ENCODE measurements around the gene SPATA24.
A peak's percentile ranks its signal among the peaks of the same experiment; 100 is the strongest.
"Not testable (repeated sequence)": the region's sequence is repeated elsewhere in the genome, so short reads cannot be mapped to it uniquely, and the experiment has no call there.

SPATA24 gene

DNA sequence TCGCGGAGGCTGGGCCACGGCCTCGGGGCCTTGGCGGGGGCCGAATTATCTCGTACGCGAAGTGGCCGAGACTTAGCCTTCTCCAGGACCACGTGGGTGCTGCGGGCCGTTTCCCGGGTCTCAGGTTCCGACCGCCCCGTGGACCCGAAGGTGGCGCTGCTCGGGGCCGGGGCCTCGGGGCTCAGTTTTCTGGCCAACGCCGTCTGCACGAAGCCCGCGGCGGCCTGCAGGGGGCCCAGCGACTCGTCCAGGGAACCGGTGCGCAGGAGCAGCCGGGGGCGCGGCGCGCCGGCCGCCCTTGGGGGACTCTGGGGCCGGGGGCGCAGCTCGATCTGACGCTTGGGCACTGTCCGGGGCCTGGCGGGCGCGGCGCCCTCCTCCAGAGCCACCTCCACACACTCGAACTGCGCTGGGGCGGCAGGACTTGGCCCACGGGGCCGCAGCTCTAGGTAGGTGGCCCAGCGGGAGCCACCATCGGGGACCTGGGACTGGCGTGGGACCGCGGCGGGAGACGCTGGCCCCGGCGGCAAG, 9.7 kb downstream of the SPATA24 start:
- DNase-seq: peak; percentile 66

DNA sequence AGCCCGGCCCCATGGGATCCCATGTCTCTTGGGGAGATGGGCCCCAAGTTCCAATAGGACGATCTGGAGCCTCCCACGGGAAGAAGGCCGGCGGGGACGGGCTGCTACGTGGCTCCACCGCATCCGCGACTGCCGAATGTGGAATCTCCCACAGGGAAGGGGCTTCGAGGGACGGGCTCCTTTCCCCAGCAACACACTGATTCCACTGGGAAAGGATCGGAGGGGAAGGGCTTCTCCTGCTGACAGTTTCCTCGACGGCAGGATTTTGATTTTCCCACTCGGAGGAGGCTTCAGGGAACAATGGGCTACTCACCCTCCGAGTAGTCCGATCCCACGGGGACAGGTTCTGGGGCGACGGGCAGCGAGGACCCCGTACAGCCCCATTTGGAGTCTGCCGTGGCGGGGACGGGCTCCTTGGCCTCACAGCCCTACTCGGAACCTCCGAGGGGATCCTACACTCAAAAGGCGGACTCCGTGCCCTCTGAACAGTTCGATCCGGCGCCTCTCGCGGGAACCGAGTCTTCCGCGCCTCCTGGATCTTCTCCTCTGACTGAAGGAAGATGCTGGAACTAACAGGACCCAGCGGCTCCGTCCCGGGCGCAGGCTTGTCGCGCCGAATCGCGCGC, 10.3 kb downstream of the SPATA24 start:
- DNase-seq: no peak

DNA sequence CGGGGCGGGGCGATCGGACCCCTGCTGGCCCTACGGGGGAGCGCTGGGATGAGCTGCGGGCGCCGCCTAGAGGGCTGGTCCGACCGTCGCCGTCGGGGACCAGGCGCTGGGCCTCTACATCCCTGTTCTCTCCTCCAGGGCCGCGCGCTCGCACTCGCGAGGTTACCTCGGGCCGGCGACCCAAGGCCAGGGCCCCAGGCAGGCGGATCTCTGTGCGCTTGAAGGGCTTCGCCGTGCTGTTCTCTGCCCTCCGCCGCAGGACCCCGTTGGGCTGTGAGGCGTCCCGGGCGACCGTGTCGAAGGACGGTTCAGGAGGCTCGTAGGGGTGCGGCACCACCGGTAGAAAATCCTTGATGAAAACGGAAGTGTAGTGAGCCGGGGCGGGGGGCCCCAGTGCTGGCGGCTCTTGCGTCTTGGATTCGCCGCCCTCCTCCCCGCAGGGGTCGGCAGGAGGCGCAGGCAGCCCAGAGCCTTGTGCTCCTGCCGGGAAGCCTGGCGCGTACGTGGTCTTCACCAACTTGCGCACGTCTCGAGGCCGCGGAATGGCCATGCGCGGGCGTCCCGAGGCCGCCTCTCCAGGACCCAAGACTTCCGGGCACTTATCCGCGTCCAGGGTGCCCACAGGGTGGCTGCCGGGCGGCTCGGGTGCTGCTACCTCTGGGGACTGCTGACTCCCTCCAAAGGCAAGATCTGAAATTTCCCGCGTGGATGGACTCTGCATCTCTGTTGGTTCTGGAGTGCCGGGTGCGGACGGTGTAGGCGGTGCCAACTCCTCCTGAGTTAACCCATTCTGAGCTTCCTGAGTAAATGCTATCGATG, 11.0 kb downstream of the SPATA24 start:
- peak; percentile 75 for DNase-seq

DNA sequence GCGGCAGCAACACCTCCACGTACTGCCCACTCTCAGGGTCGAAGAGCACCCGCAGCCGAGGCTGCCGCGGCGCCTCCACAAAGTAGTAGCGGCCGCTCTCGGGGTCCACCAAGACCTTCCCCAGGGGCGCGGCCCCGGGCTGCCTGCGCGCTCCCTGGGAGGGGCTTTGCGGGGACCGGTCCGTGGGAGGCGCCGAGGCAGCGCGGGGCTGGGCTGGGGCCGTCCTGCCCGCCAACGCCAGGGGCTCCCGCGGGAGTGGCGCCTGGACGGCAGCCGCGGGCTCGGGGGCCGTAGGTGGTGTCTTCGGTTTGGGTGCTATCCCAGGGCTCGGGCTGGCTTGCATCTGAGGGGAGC, 11.6 kb downstream of the SPATA24 start:
- no peak for DNase-seq

DNA sequence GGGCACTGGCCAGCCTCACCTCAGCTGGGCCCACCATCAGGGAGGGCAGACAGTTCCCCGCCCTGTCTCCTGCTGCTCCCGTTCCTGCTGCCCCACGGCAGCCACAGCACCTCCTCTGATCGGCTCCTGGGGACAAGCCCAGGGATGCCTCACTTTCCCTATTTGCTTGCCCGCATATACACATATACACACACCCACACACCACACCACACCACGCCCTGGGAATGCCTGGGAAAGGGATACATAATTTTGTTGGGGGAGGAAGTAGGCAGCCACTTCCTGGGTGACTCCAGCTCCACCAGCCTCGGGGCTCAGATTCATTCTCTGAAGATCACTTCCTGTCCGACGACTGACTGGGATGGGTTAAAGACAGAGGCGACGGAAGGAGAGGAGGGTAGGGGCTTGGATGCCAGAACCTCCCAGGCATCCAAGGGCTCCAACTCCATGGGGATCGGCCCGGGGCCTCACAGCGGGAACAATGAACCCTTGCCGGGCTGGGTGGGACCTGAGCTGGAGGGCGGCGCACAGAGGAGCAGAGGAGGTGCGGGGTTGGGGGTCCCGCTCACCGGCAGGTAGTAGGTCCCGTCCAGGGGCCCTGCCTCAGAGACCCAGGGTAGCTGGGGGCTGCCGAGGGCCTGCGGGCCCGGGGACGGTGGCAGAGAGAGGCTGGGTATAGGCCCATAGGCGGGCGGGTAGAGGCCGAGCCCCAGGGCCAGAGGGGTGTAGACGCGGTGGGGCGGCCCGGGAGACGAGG, 12.1 kb downstream of the SPATA24 start:
- DNase-seq: no peak

DNA sequence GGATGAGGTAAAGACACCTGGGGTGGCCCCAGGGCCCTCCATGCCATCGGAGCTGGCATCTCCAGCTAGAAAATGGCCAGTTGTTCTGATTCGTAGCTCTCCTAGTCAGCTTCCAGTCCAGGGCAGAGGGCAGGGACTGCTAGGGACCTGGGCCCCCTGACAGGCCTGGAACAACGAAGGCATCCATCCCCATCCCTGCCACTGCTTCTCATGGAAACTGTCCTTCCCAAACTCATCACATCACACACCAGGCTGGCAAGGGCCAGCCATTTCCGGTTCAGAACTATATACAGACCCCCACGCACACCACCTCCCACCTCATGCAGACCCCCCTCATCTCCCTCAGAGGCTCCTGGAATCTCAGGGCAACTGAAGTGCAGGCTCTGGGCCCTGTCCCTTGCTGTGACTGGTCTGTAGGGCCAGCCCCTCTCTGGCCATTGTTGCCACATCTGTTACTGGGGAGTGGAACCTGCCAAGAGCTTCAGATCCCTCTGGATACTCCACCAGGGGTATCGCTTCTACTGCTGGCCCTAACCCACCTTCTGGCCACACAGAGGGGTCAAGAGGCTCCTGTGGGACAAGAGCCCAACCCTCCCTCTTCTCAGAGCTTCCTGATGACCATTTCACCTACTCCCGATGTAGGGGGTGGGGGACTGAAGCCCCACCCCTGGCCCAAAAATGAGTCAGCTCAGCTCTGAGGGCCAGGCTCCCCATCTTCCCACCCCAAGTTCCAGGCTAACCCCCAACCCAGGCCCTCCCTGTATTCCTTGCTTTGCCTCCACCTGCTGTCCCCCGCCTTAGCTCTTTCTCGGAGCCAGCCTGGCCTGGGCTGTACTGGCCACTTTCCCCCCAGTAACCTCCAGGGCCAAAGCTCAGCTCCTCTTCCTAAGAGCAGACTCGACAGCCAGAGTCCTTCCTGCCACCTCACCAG, 13.0 kb downstream of the SPATA24 start:
- DNase-seq: no peak

DNA sequence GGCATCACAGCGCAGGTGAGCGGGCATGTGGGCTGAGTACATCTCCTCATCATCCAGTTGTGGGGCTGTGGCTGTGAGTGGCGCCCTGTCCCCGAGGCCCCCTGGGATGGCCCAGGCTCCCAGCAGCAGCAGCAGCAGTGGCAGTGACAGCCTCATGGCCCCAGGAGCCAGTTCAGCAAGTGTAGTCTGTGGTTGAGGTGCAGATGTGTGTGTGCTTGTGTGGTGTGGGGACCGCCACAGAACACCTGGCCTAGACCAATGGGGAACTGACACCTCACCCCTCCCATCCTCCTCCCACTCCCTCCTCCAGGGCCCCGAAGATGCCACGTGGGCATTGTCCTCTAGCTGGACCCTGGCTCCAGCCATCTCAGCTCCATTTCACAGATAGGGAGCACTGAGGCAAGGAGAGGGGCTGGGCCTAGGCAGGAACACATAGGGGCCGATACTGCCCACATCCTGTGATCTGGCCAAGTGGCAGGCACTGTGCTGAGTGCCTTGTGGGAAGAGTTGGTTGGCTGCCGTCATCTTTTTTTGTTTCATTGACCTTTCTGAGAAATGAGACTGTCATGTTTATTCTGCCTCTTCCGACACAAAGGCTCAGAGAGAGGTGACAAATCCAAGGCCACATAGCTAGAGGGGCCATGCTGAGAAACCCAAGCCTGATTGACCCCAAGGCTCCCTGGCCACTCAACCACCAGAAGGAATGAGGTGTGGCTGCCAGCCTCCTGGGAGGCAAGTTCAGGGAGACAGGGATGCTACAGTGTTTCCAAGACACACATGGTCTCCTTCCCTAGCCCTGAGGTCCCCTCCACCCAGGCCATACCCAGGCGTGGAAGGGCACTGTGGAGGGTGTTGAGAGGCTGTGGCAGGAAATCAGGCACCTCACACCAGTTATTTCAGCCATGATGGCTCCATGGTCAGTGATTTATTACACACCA, 13.9 kb downstream of the SPATA24 start, which contains the start of gene MZB1:
Gene MZB1 (minus strand): TSS at position 213 of the 938 bp plus-strand sequence. CDS start 57 bp downstream, at position 156.
- DNase-seq: peak; percentile 61

DNA sequence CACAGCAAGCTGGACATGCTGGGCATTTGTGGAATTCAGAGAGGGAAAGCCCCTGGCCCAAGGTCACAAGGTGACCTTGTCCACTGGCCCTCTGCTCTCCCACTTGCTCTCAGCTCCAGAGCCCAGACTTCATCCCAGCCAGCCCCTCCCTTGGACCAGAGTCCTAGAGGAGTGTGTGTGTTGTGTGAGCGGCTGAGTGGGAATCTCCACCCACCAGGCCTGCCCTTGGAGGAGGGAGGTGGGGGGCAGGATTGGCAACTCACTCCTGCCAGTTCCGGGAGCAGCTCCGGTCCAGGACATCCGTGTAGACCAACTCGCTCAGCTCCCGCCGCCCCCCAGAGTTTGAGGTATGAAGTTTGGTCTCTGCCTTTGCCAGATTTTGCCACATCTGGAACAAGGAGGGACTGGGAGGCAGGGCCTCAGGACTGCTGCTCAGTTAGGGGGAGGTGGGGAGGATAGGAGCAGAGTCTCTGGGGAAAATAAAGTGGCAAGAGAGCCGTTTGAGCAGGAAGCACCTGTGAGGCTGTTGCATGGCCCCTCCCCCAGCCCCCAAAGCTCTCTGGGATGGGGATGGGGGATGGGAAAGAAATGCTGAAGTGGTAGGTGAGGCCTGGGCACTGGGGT, 15.6 kb downstream of the SPATA24 start:
- DNase-seq: no peak

DNA sequence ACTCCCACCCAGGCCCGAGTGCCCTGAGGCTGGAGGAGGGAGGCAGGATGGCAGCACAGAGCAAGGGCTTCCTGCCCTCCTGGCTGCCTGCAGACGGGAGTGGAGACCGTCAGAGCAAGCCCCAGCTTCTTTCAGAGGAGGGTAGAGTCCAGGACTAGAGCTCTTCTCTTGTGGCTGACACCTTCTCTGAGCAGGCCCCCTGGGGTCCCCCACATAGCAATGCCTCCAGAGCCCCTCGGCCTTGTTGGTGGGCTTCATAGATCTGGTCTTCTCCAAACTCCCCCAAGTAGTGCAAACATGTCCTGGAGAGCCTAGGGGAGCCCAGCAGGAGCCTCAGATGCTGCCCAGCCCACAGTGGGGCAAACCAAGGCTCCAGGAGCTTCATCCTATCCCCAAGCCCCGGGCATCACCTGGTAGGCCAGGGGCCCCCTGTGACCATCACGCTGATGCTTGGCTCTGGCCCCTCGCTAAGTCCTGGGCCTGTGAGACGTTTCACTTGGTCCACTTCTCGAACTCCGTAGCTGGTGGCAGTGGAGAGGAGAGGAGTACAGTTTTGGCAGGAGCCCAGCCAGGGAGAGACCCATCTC, 16.2 kb downstream of the SPATA24 start:
- no peak for DNase-seq

DNA sequence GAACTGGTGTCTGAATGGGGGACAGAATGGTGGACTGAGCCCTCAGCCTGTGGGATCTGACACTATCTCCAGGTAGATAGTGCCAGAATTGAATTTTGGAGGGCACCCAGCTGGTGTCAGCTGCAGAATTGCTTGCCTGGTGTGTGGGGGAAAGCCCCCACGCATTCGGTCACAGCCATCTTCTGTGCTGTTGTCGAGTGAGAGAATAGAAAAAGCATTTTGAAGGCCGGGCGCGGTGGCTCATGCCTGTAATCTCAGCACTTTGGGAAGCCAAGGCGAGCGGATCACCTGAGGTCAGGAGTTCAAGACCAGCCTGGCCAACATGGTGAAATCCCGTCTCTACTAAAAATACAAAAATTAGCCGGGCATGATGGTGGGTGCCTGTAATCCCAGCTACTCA, 16.9 kb downstream of the SPATA24 start:
- DNase-seq: not testable (repeated sequence)

DNA sequence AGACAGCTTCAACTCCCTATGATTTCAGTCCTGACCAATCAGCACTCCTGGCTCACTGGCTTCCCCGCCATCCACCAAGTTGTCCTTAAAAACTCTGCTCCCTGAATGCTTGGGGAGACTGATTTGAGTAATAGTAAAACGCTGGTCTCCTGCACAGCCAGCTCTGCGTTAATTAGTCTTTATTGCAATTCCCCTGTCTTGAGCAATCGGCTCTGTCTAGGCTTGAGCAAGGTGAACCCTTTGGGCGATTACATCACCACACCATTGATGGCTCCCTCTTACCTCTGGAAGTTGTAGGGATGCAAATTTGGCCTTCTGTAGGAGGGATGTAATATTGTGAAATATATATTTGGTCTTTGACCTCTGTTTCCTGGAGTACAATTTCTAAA, 17.8 kb downstream of the SPATA24 start:
- DNase-seq: no peak

DNA sequence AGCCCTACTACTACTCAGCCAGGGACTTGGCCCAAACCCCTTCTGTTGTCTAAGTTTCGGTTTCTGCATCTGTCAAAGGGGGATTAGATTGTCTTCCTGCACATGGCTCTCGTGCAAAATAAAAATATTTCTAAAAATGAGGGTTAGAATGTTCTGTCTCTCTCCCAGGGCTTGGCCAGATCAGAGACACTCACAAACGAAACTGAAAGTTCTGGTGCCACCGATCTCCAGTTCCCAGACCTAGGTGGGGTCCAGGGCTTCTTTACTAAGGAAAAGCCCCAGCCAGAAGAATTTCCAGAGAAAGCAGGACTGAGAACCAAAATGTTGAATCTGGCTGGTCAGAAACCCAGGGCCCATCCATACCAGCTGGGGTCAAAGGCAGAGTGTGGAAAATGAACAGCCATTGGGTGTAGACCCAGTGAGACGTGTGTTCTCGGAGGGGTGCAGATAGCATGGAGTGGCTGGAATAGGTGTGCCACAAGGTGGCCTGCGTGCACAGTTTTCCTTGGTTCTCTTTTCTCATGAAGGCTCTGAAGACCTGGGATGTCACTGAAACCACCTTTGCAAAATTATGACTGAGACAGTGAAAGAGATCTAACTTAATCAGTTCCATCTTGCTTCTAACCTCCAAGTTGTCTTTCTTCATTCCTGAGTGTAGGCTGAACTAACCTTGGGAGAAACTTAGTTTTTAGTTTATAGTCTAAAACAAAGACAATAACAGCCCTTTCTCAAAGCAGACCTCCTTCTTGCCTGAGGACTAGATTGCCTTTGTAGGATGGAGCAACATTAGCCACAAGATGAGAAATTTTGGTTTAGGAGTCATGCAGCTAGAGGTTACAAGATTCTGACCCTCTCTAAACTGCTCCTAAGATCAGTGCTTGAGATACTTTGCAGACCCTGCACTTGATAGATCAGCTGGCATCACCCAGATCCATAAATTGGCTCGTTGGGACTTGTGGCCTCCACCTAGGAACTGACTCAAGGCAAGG, 18.5 kb downstream of the SPATA24 start:
- no peak for DNase-seq

DNA sequence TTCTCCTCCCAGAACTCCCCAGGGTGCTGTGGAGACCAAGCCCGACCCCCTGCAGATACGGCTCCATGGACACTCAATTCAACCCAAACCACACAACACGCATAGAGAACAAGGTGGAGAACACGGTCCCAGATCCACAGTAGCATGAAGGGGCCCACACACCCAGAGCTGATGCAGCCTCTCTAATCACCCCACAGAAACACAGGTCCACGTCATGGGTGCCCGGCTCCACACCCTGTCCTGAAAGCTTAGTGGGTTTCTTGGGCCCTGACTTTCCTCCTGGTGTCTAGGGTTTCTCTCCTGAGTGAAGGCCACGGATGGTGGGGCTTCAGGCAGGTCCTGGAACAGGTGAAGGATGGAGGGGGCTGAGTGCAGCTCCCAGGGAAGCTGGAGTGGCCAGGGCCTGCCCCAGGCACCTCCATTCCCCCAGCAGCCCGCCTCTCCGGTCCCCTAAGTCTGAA, 19.3 kb downstream of the SPATA24 start:
- no peak for DNase-seq

DNA sequence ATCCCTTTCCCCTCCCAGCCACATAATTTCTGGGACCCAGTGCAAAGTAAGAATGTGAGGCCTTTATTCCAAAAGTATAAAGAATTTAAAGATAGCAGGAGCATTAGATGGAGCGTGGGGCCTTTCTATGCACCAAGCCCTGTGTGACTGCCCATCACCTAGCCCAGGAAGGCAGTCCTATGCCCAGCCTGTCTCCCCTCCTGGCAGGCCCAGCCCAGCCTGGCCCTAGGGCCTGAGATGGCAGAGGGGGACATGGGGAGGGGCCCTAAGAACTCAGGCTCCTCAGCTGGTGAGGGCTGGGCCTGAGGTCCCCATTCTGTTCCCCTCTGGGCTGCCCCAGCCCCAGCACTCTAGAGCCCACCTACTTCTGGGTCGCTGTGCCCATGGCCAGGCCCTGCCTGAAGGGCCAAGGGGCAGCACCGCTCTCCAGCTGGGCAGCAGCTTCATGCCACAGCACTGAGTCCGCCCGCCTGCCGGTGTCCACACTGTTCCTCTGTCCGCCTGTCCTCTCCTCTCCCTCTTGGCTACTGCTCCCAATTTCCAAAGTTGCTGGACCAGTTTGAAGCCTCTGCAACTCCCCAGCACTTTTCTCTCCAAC, 19.8 kb downstream of the SPATA24 start:
- no peak for DNase-seq

DNA sequence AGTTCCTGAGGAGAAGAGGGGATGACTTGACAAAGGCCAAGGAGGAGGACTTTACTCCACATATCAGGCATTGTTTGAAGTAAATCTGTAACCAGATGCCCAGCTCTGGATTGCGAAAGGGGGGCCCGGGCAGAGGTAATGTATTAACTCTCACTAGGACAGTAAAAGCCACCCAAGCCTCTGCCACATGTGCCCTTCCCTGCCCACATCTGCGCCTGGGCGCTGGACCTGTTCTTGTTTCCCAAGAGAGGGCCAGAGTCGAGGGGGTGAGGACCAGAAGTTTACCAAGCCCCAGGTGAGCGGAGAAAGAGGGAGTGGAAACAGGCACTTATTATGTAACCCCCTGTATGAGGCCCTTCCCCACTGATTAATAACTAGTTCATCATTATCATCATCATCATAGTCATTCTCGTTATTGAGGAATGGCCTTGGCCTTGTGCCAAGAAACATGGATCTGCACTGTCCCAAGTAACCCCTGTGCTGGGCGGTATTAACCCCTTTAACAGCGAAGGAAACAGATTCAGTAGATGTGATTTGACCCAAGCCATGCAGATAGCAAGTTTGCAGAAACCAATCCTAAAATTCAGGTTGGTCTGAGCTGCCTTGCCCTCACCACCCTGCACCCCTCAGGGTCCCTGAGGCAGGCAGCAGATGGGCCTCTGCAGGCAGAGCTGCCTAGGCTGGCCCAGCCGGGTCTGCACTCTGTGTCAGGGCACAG, 20.5 kb downstream of the SPATA24 start, which contains the start of gene SLC23A1:
Gene SLC23A1 (minus strand): TSS at position 23 of the 718 bp plus-strand sequence. CDS start 44 bp downstream, outside the sequence.
- no peak for DNase-seq

DNA sequence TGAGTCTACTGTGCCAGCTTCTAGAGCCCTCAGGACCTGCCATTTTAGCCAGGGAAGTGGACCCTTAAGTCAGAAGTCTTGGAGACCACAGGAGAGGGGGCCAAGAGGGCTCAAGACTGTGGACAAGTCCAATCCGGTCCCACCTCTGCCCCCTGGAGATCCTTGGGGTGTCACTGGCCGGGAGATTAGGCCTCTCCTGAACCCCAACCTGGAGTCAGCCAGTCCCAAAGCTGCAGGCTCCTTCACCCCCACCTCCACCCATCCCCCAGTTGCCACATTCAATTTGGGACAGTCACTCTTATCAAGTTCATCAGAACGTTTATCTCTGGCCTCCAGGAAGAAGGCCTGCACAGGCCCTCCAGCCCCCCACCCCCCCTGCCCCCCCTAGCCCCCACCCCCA, 21.1 kb downstream of the SPATA24 start:
- DNase-seq: no peak
